Measurements from ENCODE around the gene AKNA. TPM values are rescaled to one million over a fixed set of nuclear protein-coding genes. Genes with fewer than 3 reads are reported as not detected.
A peak's percentile ranks its signal among the peaks of the same experiment; 100 is the strongest.

Gene AKNA
- total RNA-seq, 1 donor: 11.2 TPM

GRCh38 chr9:114382699-114383520 lies 4.9 kb downstream of the AKNA start:
- TF ChIP-seq CTCF (IDR thresholded peaks at IDR 0.05; ENCODE audit: insufficient read depth, low read depth, low read length): peak; percentile 22
- no peak for DNase-seq (ENCODE audit: low read depth)
- no peak overlapping the region for H3K4me3 ChIP-seq (ENCODE audit: low read depth, low read length)

GRCh38 chr9:114378883-114379282 lies 8.9 kb downstream of the AKNA start:
- H3K4me3 ChIP-seq (ENCODE audit: low read depth, low read length): no peak overlapping the region
- no peak for TF ChIP-seq CTCF (IDR thresholded peaks at IDR 0.05; ENCODE audit: insufficient read depth, low read depth, low read length)
- no peak for DNase-seq (ENCODE audit: low read depth)

- no peak overlapping the region for H3K4me3 ChIP-seq (ENCODE audit: low read depth, low read length)
- no peak for TF ChIP-seq CTCF (IDR thresholded peaks at IDR 0.05; ENCODE audit: insufficient read depth, low read depth, low read length)
- DNase-seq (ENCODE audit: low read depth): no peak
Measured at GRCh38 chr9:114378016-114378415, 9.8 kb downstream of the AKNA start.

DNA sequence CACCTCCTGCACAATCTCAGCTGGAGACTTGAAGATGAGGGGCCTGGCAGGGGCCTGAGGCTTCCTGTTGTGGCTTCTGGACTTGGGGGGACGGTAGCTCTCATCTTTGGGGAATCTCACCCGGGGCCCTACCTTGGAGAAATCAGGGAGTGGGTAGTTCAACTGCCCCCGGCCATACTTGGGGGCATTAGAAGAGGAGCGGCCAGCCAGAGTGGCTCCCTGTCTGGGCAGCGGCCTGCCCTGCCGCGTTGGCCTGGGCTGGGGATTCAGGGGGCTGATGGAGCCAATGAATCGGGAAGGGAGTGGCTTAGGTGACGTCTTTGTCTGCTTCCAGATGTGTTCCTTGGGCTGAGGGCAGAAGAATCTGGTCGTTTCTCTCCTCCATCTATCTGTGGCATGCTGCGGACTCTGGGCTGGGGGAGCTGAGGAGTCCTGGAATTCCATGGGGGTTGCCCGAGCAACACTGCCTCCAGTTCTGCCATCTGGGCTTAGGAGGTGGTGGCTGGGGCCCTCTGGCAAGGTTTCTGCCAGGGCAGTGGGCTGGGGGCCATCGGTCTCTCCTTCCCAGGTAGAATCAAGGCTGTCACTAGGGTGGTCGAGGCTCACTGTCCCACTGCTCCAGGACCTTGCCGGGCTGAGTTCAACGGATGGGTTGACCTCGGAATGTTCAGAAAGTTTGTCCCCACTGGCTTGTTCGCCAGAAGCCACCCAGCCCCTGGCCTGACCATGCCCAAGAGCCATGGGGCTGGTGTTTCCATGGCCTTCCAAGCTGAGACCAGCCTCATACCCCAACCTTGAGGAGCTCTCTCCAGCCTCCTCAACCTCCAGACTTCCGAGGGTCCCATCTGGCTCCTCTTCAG lies 11.0 kb downstream of the AKNA start:
- no peak for TF ChIP-seq CTCF (IDR thresholded peaks at IDR 0.05; ENCODE audit: insufficient read depth, low read depth, low read length)
- no peak overlapping the region for H3K4me3 ChIP-seq (ENCODE audit: low read depth, low read length)
- no peak for DNase-seq (ENCODE audit: low read depth)

DNA sequence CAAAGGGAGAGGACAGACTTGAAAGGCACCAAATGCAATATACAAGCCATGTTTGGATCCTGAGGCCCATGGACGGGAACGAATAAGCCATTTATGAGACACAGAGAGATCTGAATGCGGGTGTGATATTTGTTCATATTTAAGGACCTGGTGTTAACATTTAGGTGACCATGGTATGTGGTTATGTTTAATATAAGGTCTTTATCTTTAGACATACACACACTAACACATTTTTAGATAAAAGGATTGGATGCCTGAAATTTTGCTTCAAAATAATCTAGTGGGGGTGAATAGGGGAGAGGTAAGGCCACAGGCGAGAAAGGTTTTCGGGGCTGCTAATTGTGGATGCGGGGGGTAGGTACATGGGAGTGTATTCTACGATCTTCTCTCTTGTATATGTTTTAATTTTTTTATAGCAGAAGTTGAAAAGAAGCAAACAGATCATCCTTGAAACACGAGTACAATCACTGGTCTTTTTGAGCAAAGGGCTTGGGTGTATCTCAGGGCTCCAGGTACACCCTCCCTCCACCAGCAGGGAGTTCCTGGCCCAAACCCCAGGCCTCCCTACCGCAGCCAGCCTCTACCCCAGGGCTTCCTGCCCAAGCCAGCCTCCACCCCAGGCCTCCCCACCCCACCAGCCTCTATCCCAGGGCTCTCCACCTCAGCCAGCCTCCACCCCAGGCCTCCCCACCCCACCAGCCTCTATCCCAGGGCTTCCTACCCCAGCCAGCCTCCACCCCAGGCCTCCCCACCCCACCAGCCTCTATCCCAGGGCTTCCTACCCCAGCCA lies 12.2 kb downstream of the AKNA start:
- DNase-seq (ENCODE audit: low read depth): no peak

More for the DNA sequence above, 12.2 kb downstream of the AKNA start:
- no peak for TF ChIP-seq CTCF (IDR thresholded peaks at IDR 0.05; ENCODE audit: insufficient read depth, low read depth, low read length)
- no peak overlapping the region for H3K4me3 ChIP-seq (ENCODE audit: low read depth, low read length)

Data from fibroblast of villous mesenchyme (primary cell).